ENCODE measurements around the gene MCEE.
A peak's percentile ranks its signal among the peaks of the same experiment; 100 is the strongest.
"Not testable (repeated sequence)": the region's sequence is repeated elsewhere in the genome, so short reads cannot be mapped to it uniquely, and the experiment has no call there.

Gene MCEE

GRCh38 chr2:71130152-71130904 lies at the start of gene MCEE, which contains the start of gene MPHOSPH10:
Gene MCEE, minus strand, starts transcription at chr2:71130229. Its CDS starts 10 bp downstream, at chr2:71130219.
Gene MPHOSPH10, plus strand, starts transcription at chr2:71130634. Its CDS starts 32 bp downstream, at chr2:71130666.
- DNase-seq (ENCODE audit: low spot score): peak; percentile 91

GRCh38 chr2:71178836-71179235 lies 48.8 kb upstream of the MCEE start:
- not testable (repeated sequence) for DNase-seq (ENCODE audit: low spot score)

- DNase-seq (ENCODE audit: low spot score): no peak
Observed at GRCh38 chr2:71174207-71174606, 44.2 kb upstream of the MCEE start.

GRCh38 chr2:71173096-71173495 lies 43.1 kb upstream of the MCEE start:
- no peak for DNase-seq (ENCODE audit: low spot score)

- peak; percentile 70 for DNase-seq (ENCODE audit: low spot score)
Observed at GRCh38 chr2:71166812-71167211, 36.8 kb upstream of the MCEE start.

- DNase-seq (ENCODE audit: low spot score): peak; percentile 34
Observed at GRCh38 chr2:71157124-71157793, 27.2 kb upstream of the MCEE start.

GRCh38 chr2:71156573-71156972 lies 26.5 kb upstream of the MCEE start:
- no peak for DNase-seq (ENCODE audit: low spot score)

GRCh38 chr2:71155846-71156245 lies 25.8 kb upstream of the MCEE start:
- DNase-seq (ENCODE audit: low spot score): no peak

- no peak for DNase-seq (ENCODE audit: low spot score)
Observed at GRCh38 chr2:71154798-71155197, 24.8 kb upstream of the MCEE start.

- no peak for DNase-seq (ENCODE audit: low spot score)
Observed at GRCh38 chr2:71154279-71154678, 24.2 kb upstream of the MCEE start.

- no peak for DNase-seq (ENCODE audit: low spot score)
Observed at GRCh38 chr2:71153585-71154224, 23.7 kb upstream of the MCEE start.

- no peak for DNase-seq (ENCODE audit: low spot score)
Observed at GRCh38 chr2:71151620-71152019, 21.6 kb upstream of the MCEE start.

GRCh38 chr2:71150082-71150816 lies 20.2 kb upstream of the MCEE start:
- DNase-seq (ENCODE audit: low spot score): no peak

- DNase-seq (ENCODE audit: low spot score): peak; percentile 22
Observed at GRCh38 chr2:71148506-71149063, 18.6 kb upstream of the MCEE start.

GRCh38 chr2:71143782-71144181 lies 13.8 kb upstream of the MCEE start:
- DNase-seq (ENCODE audit: low spot score): no peak

GRCh38 chr2:71136174-71136573 lies 6.1 kb upstream of the MCEE start:
- DNase-seq (ENCODE audit: low spot score): no peak

DNA sequence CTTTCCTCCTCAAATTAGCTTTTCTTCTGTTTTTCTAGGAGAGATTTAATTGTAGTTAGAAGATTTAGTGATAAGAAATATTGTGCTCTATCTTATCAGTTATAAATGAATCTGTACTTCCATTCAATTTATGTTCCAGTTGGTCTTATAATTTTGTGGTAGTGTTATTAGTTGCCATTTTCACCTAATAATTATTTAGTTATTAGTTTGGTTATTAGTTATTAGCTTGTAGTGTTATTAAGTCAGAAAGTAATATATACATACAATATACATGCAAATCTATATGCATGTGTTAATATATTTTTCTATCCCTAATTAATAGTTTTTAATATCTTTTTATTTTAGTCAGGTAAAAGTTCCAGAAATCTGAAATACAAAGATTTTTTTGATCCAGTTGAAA lies 3.6 kb upstream of the MCEE start:
- no peak for DNase-seq (ENCODE audit: low spot score)

DNA sequence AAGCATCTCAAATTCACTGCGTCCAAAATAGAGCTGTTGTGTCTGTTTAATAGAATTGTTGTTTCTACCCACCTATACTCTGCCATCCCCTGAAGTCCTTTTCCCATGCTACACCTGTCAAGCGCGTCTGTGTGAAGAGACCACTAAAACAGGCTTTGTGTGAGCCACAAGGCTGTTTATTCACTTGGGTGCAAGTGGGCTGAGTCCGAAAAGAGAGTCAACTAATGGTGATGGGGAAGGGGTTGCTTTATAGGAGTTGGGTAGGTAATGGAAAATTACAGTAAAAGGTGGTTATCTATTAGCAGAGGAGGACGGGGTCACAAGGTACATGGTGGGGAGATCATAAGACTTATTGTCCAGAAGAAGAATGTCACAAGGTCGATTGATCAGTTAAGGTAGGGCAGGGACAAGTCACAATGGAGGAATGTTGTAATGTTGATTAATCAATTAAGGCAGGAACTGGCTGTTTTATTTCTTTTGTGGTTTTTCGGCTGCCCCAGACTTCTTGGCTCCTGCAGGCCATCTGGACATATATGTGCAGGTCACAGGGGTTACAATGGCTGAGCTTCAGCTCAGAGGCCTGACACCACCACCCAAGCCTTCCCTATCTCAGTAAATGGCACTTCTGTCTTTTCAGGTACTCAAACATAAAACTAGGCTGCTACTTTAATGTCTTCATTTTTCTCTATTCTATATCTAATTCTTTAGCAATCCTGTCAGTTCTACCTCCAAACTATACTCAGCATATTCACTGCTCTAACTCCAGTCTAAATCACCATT lies 1.5 kb upstream of the MCEE start:
- not testable (repeated sequence) for DNase-seq (ENCODE audit: low spot score)

- peak; percentile 24 for DNase-seq (ENCODE audit: low spot score)
Observed at GRCh38 chr2:71130905-71131244, 846 bp upstream of the MCEE start.

- DNase-seq (ENCODE audit: low spot score): no peak
Observed at GRCh38 chr2:71129902-71130151, 202 bp downstream of the MCEE start.

DNA sequence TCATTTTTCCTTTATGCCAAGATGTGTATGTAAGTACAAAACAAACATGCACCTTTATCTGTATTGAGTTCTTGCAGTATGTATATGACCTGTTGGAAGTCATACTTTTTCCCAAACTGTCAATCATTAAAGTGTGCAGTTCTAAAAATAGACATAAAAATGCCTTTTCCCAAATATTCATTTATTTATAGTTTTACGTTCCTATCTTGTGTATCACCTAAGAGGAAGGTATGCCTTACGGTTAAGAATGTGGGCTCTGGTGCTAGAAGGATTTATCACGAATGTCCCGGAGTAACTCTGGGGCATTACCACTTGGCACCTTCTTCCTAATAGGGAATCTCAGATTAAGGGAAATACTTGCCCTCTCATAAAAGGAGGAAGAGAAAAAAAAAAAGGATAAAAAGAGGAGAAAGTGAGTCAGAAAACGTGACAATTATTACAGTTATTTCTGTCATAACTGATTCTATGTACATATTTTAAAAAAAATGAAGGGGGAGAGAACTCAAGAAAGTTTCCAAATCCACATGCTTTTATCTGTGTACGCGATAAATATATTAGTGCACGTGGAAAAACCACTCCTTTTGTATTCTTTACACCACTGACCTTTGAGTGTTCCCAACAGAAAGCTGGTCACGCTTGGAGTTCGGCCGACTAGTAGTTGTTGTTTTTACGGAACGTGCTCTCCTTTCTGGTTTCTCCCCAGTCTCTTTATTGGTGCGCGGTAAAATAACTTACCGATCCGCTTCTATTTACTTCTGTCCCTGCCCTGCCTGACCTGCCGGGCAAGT lies 721 bp downstream of the MCEE start:
- no peak for DNase-seq (ENCODE audit: low spot score)
